CD4-positive, alpha-beta memory T cell (primary cell): ENCODE measurements around the gene NTNG1. TPM values are rescaled to one million over a fixed set of nuclear protein-coding genes. Genes with fewer than 3 reads are reported as not detected.
"Not testable (repeated sequence)": the region's sequence is repeated elsewhere in the genome, so short reads cannot be mapped to it uniquely, and the experiment has no call there.

Source experiments
- CTCF ChIA-PET: fragments of 350-600 bp; sonication (Branson Sonifier 250); formaldehyde crosslinking; loops from one replicate; lab custom pipeline; 2021; ENCODE audit warnings: inconsistent platforms; ENCODE audit not compliant: partially characterized antibody; lab: Charles Lee
- POLR2A ChIA-PET: fragments of 350-600 bp; sonication (Branson Sonifier 250); formaldehyde crosslinking; loops from one replicate; lab custom pipeline; 2021; ENCODE audit not compliant: partially characterized antibody; lab: Charles Lee
- DNase-seq, 5 donors: peaks; one replicate each; pipeline versions ENCODE4 v3.0.0 to v3.0.0-alpha.2; 2020 to 2022; ENCODE audit warnings: mixed read lengths in 1 of 5
- H3K27ac ChIP-seq: one replicate; pipeline ENCODE4 v1.7.0; 2013; ENCODE audit warnings: low read depth, low read length
- H3K27me3 ChIP-seq: 2 replicates; pipeline ENCODE4 v1.7.0; 2013; ENCODE audit warnings: mild to moderate bottlenecking, low read length, moderate library complexity; ENCODE audit not compliant: insufficient read depth
- H3K36me3 ChIP-seq: 2 replicates; pipeline ENCODE4 v1.7.0; 2013; ENCODE audit warnings: mild to moderate bottlenecking, low read length, moderate library complexity; ENCODE audit not compliant: insufficient read depth
- H3K4me1 ChIP-seq: 2 replicates; pipeline ENCODE4 v1.7.0; 2013; ENCODE audit warnings: mild to moderate bottlenecking, low read length, moderate library complexity; ENCODE audit not compliant: insufficient read depth
- H3K4me3 ChIP-seq, 2 donors: one replicate each; pipeline ENCODE4 v1.7.0; 2013; ENCODE audit warnings: low read length in 2 of 2, mild to moderate bottlenecking in 1 of 2
- H3K9me3 ChIP-seq, 2 donors: one replicate each; pipeline ENCODE4 v1.7.0; 2013; ENCODE audit warnings: low read length in 2 of 2, control low read depth in 1 of 2; ENCODE audit not compliant: control insufficient read depth in 1 of 2
- H3K27ac Mint-ChIP-seq, 7 donors: one replicate each; pipeline ENCODE4 v1.8.0; 2020 to 2021; ENCODE audit warnings: mixed read lengths in 7 of 7, mild to moderate bottlenecking in 6 of 7, inconsistent platforms in 3 of 7, moderate library complexity in 3 of 7
- H3K27me3 Mint-ChIP-seq, 2 donors: one replicate each; pipeline ENCODE4 v1.8.0; 2020 to 2021; ENCODE audit warnings: mixed read lengths in 2 of 2
- H3K36me3 Mint-ChIP-seq, 2 donors: one replicate each; pipeline ENCODE4 v1.8.0; 2020 to 2021; ENCODE audit warnings: mixed read lengths in 2 of 2, inconsistent platforms in 1 of 2, mild to moderate bottlenecking in 1 of 2
- H3K4me1 Mint-ChIP-seq, 4 donors: one replicate each; pipeline ENCODE4 v1.8.0; 2020 to 2021; ENCODE audit warnings: mixed read lengths in 4 of 4, mild to moderate bottlenecking in 1 of 4
- H3K4me3 Mint-ChIP-seq, 8 donors: one replicate each; pipeline ENCODE4 v1.8.0; 2020 to 2021; ENCODE audit warnings: mixed read lengths in 8 of 8, mild to moderate bottlenecking in 7 of 8, moderate library complexity in 6 of 8, inconsistent platforms in 3 of 8
- H3K9me3 Mint-ChIP-seq, 8 donors: one replicate each; pipeline ENCODE4 v1.8.0; 2020 to 2021; ENCODE audit warnings: mixed read lengths in 8 of 8, mild to moderate bottlenecking in 5 of 8, inconsistent platforms in 3 of 8, moderate library complexity in 1 of 8
- intact Hi-C: fragments of 100-400 bp; cut with micrococcal nuclease; formaldehyde crosslinking; loops from one replicate; pipeline ENCODE4 v1.15.1; 2023
- polyA plus RNA-seq, 2 donors: library from polyadenylated mRNA; unstranded; fragments of 300-500 nt; fragmentation: Illumina TruSeq; gene quantifications; one replicate each; pipeline ENCODE4 v1.2.3, GENCODE V29; 2021
- total RNA-seq, 2 experiments: library from RNA; stranded (reverse); gene quantifications; one replicate each; pipeline ENCODE4 v1.2.3, GENCODE V29; 2021

The NTNG1 gene
- not detected for total RNA-seq
- polyA plus RNA-seq = not detected

DNA sequence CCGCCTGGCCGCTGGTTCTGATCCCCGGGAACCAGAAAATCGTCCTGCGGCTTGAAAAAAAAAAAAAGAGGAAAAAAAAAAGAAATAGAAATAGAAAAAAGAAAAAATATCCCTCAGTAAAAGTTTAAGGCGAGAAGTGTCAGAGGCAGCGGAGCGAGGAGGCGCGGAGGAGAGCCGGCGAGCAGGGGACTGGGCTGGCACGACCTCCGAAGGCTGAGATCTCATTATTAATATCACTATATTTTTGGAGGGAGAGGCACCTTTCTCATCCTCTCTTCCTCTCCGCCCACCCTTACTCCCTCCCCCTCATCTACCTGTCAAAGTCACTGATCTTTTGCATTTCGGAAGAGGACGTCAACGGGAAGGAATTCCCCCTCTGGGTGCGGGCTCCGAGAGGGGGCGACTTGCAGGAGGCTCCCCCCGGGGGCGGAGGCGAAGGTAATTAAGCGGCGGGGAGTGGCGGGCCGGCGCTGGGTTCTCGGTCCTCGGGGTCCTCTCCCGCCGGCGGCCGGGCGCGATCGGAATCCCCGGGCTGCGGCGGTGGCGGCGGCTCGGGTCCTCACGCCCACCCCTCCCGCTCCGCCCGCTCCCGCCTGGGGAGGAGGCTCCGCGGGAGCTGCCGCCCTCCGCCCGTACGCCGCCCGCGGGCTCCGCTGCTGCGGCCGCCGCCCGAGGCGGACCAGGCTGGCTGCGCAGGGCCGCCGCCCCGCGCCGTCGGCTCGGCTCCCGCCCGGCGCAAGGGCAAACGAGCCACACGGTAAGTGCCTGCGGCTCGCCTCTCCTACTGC lies at the start of gene NTNG1:
NTNG1 (plus strand) TSS at position 337 of the 788 bp plus-strand sequence.
- no peaks in the 10 kb centered on the region for H3K36me3 Mint-ChIP-seq
- Histone ChIP-seq H3K27ac (no peak within 1 kb of the TSS), H3K36me3 (no peaks in the 10 kb centered on the region), H3K27me3 (peaks cover 13% of the 10 kb centered on the region), H3K4me1 (peaks cover 19% of the 10 kb centered on the region), H3K4me3 (peak within 1 kb of the TSS in 1 of 2 donors; percentile 52), H3K9me3 (no peaks in the 10 kb centered on the region)
- intact Hi-C loops = no loop called here
- DNase-seq = peak in 3 of 5 donors; percentile 5 to 34 (median 7)
- ChIA-PET CTCF (interaction anchor here (0.7 to 1.7 kb wide), 3 partner anchors 10 to 73 kb away, joined by 3 to 5 read pairs (median 3); no protein-coding TSS in a partner anchor), POLR2A (no interaction called here)
- H3K4me3 Mint-ChIP-seq = peak within 1 kb of the TSS; percentile 82 to 93 (median 89)
- H3K9me3 Mint-ChIP-seq = no peaks in the 10 kb centered on the region
- H3K4me1 Mint-ChIP-seq = peaks cover 11 to 26% (median 20%) of the 10 kb centered on the region in 4 donors
- H3K27ac Mint-ChIP-seq = peak within 1 kb of the TSS in 1 of 7 donors; percentile 73
- H3K27me3 Mint-ChIP-seq = peaks cover 36 to 38% of the 10 kb centered on the region in 2 donors

DNA sequence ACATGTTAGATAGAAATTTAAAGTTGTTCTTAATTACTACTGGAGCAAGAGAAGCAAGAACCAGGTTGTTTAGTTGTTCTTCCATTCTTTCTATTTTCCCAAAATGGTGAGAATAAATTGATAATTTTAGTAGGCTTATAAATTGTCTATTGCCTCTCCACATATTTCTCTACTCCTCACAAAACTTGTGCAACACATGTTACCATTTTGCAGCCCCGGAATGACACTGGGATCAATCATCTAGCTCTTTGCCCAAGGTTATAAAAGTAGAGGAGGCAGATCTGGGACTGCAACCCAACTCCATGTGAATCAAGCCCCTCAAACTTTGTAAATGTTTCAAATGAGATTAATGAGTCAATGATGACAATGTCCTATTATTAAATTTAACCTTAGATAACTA lies 49.4 kb upstream of the NTNG1 start:
- ChIA-PET POLR2A (no interaction called here), CTCF (no interaction called here)
- peaks cover 1 to 9% (median 4%) of the 10 kb centered on the region in 8 donors for H3K9me3 Mint-ChIP-seq
- no peak overlapping the region for H3K4me3 ChIP-seq
- no peak for DNase-seq
- H3K4me1 ChIP-seq = no peaks in the 10 kb centered on the region
- no peak overlapping the region for H3K4me3 Mint-ChIP-seq
- no peaks in the 10 kb centered on the region for H3K4me1 Mint-ChIP-seq
- no peaks in the 10 kb centered on the region for H3K27me3 ChIP-seq
- H3K27me3 Mint-ChIP-seq = peaks cover 0 to 8% of the 10 kb centered on the region in 2 donors
- H3K27ac ChIP-seq = no peak overlapping the region
- no peaks in the 10 kb centered on the region for H3K9me3 ChIP-seq
- no peaks in the 10 kb centered on the region for H3K36me3 ChIP-seq
- intact Hi-C loops = no loop called here
- no peaks in the 10 kb centered on the region for H3K36me3 Mint-ChIP-seq
- H3K27ac Mint-ChIP-seq = peak overlapping the region in 1 of 7 donors; percentile 26

DNA sequence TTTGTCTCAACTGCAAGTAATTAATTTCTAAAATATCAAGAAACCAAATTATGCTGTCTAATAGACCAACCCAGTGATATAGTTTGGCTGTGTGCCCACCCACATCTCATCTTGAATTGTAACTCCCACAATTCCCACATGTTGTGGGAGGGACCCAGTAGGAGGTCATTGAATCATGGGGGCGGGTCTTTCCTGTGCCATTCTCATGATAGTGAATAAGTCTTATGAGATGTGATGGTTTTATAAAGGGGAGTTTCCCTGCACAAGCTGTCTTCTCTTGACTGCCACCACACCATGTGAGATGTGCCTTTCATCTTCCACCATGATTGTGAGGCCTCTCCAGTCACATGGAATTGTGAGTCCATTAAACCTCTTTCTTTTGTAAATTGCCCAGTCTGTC lies 47.4 kb upstream of the NTNG1 start:
- H3K4me1 ChIP-seq, H3K4me1 Mint-ChIP-seq, H3K4me3 Mint-ChIP-seq, H3K27ac ChIP-seq, H3K27me3 ChIP-seq, POLR2A ChIA-PET, H3K4me3 ChIP-seq, DNase-seq, H3K36me3 Mint-ChIP-seq, H3K9me3 ChIP-seq, H3K9me3 Mint-ChIP-seq, H3K27ac Mint-ChIP-seq, intact Hi-C loops, H3K36me3 ChIP-seq, CTCF ChIA-PET: not testable (repeated sequence)
- H3K27me3 Mint-ChIP-seq = peaks cover 0 to 10% of the 10 kb centered on the region in 2 donors

DNA sequence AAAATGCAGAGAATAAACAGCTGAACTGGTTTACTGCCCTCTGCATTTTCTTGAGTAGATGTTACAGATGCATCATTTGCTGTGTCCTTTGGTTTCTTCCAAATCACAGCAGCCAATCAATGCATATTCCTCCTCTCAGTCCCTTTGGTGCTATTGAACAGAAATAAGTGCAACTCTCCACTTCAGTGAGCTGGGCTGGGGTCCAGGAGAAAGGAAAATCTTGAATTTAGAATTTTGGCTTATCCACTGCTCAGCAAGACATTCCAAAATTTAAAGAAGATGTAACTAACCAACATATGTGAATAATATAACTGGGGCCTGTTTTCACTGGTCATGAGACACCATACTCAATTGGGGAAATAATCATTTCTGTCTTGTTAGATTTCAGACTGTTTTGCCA lies 45.2 kb upstream of the NTNG1 start:
- Mint-ChIP-seq H3K27me3 (peaks cover under 1 to 10% of the 10 kb centered on the region in 2 donors), H3K4me1 (no peaks in the 10 kb centered on the region), H3K27ac (no peak overlapping the region), H3K9me3 (peaks cover 0 to 4% (median under 1%) of the 10 kb centered on the region in 8 donors), H3K36me3 (no peaks in the 10 kb centered on the region), H3K4me3 (no peak overlapping the region)
- H3K4me3 ChIP-seq = no peak overlapping the region
- H3K9me3 ChIP-seq = no peaks in the 10 kb centered on the region
- H3K4me1 ChIP-seq = no peaks in the 10 kb centered on the region
- H3K36me3 ChIP-seq = no peaks in the 10 kb centered on the region
- ChIA-PET POLR2A (no interaction called here), CTCF (no interaction called here)
- H3K27me3 ChIP-seq = no peaks in the 10 kb centered on the region
- no peak overlapping the region for H3K27ac ChIP-seq
- intact Hi-C loops = no loop called here
- no peak for DNase-seq

DNA sequence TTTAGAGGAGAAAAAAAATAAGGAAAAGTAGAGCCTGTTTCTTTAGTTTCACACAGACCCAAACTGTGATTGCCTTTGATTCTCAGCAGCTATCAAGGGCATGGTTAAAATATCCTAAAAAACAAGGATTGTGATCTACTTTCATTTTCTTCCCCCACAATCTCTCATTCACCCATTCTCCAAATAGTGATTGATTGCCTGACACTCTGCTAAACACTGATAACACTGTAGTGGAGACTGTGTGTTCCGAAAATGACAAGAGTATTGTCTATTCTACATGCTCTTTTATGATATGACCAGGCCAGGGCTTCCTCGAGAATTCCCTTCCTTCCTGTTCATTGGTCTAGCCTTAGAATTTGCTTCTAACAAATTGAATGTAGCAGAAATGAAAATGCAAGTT lies 44.1 kb upstream of the NTNG1 start:
- DNase-seq = no peak
- Mint-ChIP-seq H3K36me3 (no peaks in the 10 kb centered on the region), H3K27ac (no peak overlapping the region), H3K4me1 (peaks cover 0 to 5% (median 0%) of the 10 kb centered on the region in 4 donors), H3K4me3 (no peak overlapping the region), H3K27me3 (peaks cover 4 to 10% of the 10 kb centered on the region in 2 donors), H3K9me3 (peaks cover 0 to 4% (median 1%) of the 10 kb centered on the region in 8 donors)
- ChIA-PET POLR2A (no interaction called here), CTCF (no interaction called here)
- Histone ChIP-seq H3K27ac (no peak overlapping the region), H3K4me1 (no peaks in the 10 kb centered on the region), H3K4me3 (no peak overlapping the region), H3K36me3 (no peaks in the 10 kb centered on the region), H3K27me3 (no peaks in the 10 kb centered on the region), H3K9me3 (no peaks in the 10 kb centered on the region)
- intact Hi-C loops = no loop called here

DNA sequence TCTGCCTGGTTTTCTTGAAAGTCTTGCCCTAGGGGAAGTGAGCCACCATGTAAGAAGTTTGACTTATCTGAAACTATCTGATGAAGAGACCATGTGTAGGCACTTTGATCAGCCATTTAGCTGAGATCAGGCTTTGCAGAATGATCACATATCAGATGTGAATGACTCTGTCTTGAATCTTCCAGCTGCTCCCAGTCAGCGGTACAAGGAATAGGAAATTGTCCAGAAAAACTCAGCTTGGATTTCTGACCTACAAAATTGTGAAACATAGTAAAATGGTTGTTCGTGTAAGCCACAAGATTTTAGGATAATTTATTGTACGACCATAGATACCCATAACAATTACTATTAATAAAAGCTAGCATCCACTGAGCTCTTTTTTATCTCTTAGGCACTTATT lies 41.9 kb upstream of the NTNG1 start:
- Mint-ChIP-seq H3K9me3 (peaks cover 0 to 3% (median 0%) of the 10 kb centered on the region in 8 donors), H3K4me1 (peaks cover 0 to 5% (median 0%) of the 10 kb centered on the region in 4 donors), H3K27me3 (peaks cover 4 to 6% of the 10 kb centered on the region in 2 donors), H3K27ac (no peak overlapping the region), H3K4me3 (no peak overlapping the region), H3K36me3 (no peaks in the 10 kb centered on the region)
- CTCF ChIA-PET = no interaction called here
- Histone ChIP-seq H3K27me3 (no peaks in the 10 kb centered on the region), H3K9me3 (no peaks in the 10 kb centered on the region), H3K36me3 (no peaks in the 10 kb centered on the region), H3K27ac (no peak overlapping the region), H3K4me3 (no peak overlapping the region), H3K4me1 (no peaks in the 10 kb centered on the region)
- intact Hi-C loops = no loop called here
- POLR2A ChIA-PET = no interaction called here
- DNase-seq = no peak

DNA sequence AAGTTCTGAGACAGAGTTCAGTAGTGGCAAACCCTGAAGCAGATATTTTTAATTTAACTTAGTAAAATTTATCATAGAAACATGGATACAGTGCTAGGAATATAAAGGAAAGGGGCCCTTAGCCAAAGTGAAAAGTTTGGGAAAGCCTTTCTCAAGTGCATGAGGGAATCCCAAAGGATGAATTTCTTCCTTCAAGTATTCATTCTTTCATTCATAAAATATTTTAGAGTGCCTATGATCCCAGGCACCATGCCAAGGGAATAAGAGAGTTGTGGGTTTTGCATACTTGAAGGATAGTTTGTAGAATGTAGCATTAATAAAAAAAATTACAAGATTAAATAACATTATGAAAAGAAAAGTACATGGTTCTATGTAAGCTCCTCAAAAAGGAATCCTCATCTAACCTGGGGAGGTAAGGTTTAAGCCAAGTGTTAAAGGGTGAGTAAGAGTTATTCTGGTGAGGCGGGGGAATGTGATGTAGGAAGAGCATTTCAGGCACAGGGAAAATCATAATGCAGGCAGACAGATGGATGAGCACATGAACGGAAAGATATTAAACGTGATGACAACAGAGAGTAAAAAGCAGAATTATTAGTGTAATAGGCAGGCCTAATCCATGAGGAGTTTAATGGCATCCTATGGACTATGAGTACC lies 40.4 kb upstream of the NTNG1 start:
- intact Hi-C loops = no loop called here
- peaks cover 4 to 6% of the 10 kb centered on the region in 2 donors for H3K27me3 Mint-ChIP-seq
- H3K36me3 Mint-ChIP-seq = no peaks in the 10 kb centered on the region
- peaks cover 0 to 3% (median 0%) of the 10 kb centered on the region in 8 donors for H3K9me3 Mint-ChIP-seq
- CTCF ChIA-PET = no interaction called here
- H3K4me3 Mint-ChIP-seq = no peak overlapping the region
- no peaks in the 10 kb centered on the region for H3K9me3 ChIP-seq
- no peaks in the 10 kb centered on the region for H3K4me1 ChIP-seq
- H3K4me1 Mint-ChIP-seq = peaks cover 0 to 5% (median 0%) of the 10 kb centered on the region in 4 donors
- no peak for DNase-seq
- no peaks in the 10 kb centered on the region for H3K27me3 ChIP-seq
- no peaks in the 10 kb centered on the region for H3K36me3 ChIP-seq
- H3K27ac ChIP-seq = no peak overlapping the region
- no peak overlapping the region for H3K4me3 ChIP-seq
- H3K27ac Mint-ChIP-seq = no peak overlapping the region
- POLR2A ChIA-PET = no interaction called here
